ENCODE measurements around the gene CPNE8.

Gene CPNE8

DNA sequence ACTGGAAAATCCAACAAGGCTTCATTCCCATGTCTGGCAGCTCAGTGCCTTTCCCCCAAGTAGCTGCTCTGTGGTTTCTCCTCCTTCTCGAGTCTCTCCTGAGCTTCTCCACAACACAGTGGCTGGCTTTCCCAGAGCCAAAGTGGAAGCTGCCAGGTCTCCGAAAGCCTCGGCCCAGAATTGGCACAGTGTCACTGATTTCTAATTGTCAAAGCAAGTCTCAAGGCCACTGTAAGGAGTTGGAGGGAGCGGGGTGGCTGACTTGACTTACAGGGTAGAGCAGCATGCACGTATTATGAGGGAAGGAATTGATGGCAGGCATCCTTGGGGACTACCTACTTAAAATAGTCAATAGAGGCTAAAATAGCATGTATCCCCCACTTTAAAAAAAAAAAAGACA, 6.7 kb upstream of the CPNE8 start:
- no peak for DNase-seq (ENCODE audit: low read depth)
- no peak overlapping the region for H3K4me3 ChIP-seq (ENCODE audit: control insufficient read depth, low read depth, low read length)
- TF ChIP-seq, protein P1, sequence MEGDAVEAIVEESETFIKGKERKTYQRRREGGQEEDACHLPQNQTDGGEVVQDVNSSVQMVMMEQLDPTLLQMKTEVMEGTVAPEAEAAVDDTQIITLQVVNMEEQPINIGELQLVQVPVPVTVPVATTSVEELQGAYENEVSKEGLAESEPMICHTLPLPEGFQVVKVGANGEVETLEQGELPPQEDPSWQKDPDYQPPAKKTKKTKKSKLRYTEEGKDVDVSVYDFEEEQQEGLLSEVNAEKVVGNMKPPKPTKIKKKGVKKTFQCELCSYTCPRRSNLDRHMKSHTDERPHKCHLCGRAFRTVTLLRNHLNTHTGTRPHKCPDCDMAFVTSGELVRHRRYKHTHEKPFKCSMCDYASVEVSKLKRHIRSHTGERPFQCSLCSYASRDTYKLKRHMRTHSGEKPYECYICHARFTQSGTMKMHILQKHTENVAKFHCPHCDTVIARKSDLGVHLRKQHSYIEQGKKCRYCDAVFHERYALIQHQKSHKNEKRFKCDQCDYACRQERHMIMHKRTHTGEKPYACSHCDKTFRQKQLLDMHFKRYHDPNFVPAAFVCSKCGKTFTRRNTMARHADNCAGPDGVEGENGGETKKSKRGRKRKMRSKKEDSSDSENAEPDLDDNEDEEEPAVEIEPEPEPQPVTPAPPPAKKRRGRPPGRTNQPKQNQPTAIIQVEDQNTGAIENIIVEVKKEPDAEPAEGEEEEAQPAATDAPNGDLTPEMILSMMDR (IDR thresholded peaks at IDR 0.05; ENCODE audit: control insufficient read depth, insufficient read depth, low read depth, low read length, missing control alignments) = no peak

- TF ChIP-seq, protein P1 (IDR thresholded peaks at IDR 0.05; ENCODE audit: control insufficient read depth, insufficient read depth, low read depth, low read length, missing control alignments) = peak; percentile 27
- no peak for DNase-seq (ENCODE audit: low read depth)
These were observed 6.2 kb upstream of the CPNE8 start for GRCh38 chr12:38911611-38912010.

DNA sequence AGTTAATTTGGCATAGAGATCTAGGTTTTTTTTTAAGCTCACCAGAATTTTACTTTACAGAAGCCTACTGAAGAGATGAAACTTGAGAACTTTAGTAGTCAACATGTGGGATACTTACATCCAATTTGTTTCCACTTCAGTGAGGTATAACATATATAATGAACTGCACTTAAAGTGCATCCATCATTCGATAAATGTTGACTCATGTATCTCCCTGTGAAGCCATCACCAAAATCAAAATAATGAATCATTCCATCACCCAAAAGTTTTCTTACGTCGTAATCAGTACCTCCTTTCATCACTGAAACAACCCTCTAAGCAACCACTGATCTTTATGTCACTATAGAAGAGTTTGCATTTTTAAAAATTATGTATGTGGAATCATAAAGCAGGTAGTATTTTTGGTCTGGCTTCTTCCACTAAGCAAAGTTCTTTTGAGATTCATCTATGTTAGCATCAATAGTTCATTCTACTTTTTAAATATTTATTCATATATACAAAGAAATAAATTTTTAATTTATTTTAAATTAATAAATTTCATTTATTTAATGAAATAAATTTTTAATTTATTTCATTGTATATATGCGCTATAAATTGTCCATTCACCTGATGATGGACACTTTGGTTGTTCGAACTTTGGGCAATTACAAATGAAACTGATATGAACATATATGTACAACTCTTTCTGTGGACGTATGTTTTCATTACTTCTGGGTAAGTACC, 2.0 kb upstream of the CPNE8 start:
- peak overlapping the region; percentile 70 for H3K4me3 ChIP-seq (ENCODE audit: control insufficient read depth, low read depth, low read length)
- no peak for DNase-seq (ENCODE audit: low read depth)
- TF ChIP-seq, protein P1 (IDR thresholded peaks at IDR 0.05; ENCODE audit: control insufficient read depth, insufficient read depth, low read depth, low read length, missing control alignments) = no peak

More at GRCh38 chr12:38911611-38912010, 6.2 kb upstream of the CPNE8 start:
- no peak overlapping the region for H3K4me3 ChIP-seq (ENCODE audit: control insufficient read depth, low read depth, low read length)

DNA sequence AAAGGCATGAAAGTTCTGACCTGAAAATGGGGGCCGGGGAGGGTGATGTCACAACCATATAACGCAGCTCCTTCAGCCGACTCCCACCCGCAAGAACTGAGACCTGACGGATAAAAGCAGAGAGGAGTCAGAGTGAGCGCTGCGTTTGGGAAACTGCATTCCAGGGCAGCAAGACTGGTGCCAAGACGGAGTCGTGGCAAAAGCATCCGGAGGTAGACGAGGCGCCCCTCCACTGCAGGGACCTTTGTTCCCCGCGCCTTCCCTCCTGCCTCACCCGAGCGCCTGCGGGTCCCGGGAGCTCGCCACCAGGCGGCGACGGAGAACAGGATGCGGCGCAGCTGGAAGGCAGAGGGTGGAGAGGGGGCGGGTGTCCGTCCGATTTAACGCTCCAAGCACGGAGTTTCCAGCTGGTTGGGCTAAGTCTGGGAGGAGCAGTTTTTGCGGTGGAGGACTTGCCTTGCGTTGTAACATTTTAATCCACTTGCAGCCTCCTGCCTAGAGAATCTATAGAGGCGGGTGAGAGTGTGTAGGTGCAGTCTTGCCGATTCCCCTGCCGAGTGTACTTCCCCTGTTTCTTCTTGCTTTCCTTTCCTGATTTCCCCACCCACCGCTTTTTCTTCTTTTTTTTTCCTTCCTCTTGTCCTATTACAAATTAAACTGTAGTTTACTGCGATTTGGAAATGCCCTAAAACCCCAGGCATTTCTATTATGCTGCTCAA, 1.2 kb upstream of the CPNE8 start:
- peak; percentile 48 for DNase-seq (ENCODE audit: low read depth)
- H3K4me3 ChIP-seq (ENCODE audit: control insufficient read depth, low read depth, low read length) = peak overlapping the region; percentile 70
- TF ChIP-seq, protein P1 (IDR thresholded peaks at IDR 0.05; ENCODE audit: control insufficient read depth, insufficient read depth, low read depth, low read length, missing control alignments) = peak; percentile 98

DNA sequence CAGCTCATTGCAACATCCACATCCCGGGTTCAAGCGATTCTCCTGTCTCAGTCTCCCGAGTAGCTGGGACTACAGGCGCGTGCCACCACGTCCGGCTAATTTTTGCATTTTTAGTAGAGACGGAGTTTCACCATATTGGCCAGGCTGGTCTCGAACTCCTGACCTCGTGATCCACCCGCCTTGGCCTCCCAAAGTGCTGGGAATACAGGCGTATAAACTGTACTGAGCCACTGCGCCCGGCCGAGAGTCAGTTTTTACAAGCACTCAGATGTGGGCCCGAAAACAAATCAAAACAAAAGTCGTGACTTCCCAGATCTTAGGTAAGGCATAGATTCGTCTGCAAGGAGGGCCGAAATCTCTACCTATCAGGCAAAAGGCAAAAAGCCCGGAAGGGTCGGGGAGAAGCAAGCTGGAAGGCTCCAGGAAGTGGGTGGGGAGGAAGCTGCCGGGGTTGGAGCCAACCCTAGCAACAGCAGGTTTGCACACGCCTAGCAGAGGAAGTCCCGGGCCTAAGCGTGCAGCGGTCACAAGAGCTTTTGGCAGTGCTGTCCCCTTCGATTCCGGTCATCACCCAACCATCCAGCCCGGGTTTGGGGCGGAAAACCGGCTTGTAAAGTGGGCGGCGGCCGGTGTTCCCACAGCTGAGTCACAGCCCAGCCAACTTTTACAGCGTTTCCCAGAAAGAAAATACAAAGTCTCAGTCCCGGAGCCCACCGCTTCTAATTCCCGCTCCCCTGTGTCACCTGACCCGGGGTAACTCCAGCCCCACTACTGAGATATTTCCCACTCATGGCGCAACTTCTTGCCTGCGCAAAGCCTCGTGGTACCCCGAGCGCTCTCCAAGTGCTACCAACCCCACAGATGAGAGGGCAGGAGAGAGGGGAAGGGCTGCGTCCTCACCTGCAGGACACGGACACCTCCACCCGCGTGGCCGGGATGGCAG, 583 bp downstream of the CPNE8 start:
- H3K4me3 ChIP-seq (ENCODE audit: control insufficient read depth, low read depth, low read length) = peak overlapping the region; percentile 70
- no peak for DNase-seq (ENCODE audit: low read depth)
- TF ChIP-seq, protein P1 (IDR thresholded peaks at IDR 0.05; ENCODE audit: control insufficient read depth, insufficient read depth, low read depth, low read length, missing control alignments) = no peak

- TF ChIP-seq, protein P1 (IDR thresholded peaks at IDR 0.05; ENCODE audit: control insufficient read depth, insufficient read depth, low read depth, low read length, missing control alignments) = no peak
- DNase-seq (ENCODE audit: low read depth) = no peak
- no peak overlapping the region for H3K4me3 ChIP-seq (ENCODE audit: control insufficient read depth, low read depth, low read length)
These were observed 1.8 kb downstream of the CPNE8 start for GRCh38 chr12:38903596-38903995.
